Activated T-cell treated with anti-CD3 and anti-CD28 coated beads, Interleukin-2, amount 50 U/mL, for 72 hours (primary cell): Measurements from ENCODE around the gene SULF2. TPM values are rescaled to one million over a fixed set of nuclear protein-coding genes. Genes with fewer than 3 reads are reported as not detected.

Experiments used
- ATAC-seq, 2 donors: fragments of 150-1000 bp; cut with Tn5 transposase; replicated peaks in 1 of 2; 2 replicates each; pipeline ENCODE4 v1.10.0; 2021; ENCODE audit warnings: moderate library complexity in 2 of 2, mild to moderate bottlenecking in 1 of 2
- DNase-seq, 2 donors: peaks; one replicate each; pipeline ENCODE4 v3.0.0; 2021 to 2022; ENCODE audit warnings: mixed read lengths in 1 of 2
- H3K27ac Mint-ChIP-seq: one replicate; pipeline ENCODE4 v1.8.0; 2022; ENCODE audit warnings: mild to moderate bottlenecking, moderate library complexity, mixed read lengths
- H3K27me3 Mint-ChIP-seq: one replicate; pipeline ENCODE4 v1.8.0; 2022; ENCODE audit warnings: low read depth, mixed read lengths
- H3K36me3 Mint-ChIP-seq, 2 donors: one replicate each; pipeline ENCODE4 v1.8.0; 2022; ENCODE audit warnings: mixed read lengths in 2 of 2, mild to moderate bottlenecking in 1 of 2; ENCODE audit not compliant: insufficient read depth in 2 of 2
- H3K4me1 Mint-ChIP-seq: one replicate; pipeline ENCODE4 v1.8.0; 2022; ENCODE audit warnings: low read depth, mixed read lengths
- H3K4me3 Mint-ChIP-seq, 2 donors: one replicate each; pipeline ENCODE4 v1.8.0; 2022; ENCODE audit warnings: mild to moderate bottlenecking in 2 of 2, mixed read lengths in 2 of 2, moderate library complexity in 2 of 2
- H3K9me3 Mint-ChIP-seq, 2 donors: one replicate each; pipeline ENCODE4 v1.8.0; 2022; ENCODE audit warnings: mixed read lengths in 2 of 2
- total RNA-seq, 2 donors: library from RNA; stranded (reverse); gene quantifications; one replicate each; pipeline ENCODE4 v1.2.3, GENCODE V29; 2022

Gene SULF2
- total RNA-seq, 2 donors from 2014 or later: 0.65 to 0.72 TPM

GRCh38 chr20:47662483-47663353 lies 122.6 kb downstream of the SULF2 start:
- Mint-ChIP-seq H3K4me3 (no peak overlapping the region), H3K4me1 (no peaks in the 10 kb centered on the region), H3K9me3 (no peaks in the 10 kb centered on the region), H3K27me3 (no peaks in the 10 kb centered on the region), H3K27ac (no peak overlapping the region), H3K36me3 (peaks cover 1 to 11% of the 10 kb centered on the region in 2 donors)
- no peak for DNase-seq
- ATAC-seq: no peak

DNA sequence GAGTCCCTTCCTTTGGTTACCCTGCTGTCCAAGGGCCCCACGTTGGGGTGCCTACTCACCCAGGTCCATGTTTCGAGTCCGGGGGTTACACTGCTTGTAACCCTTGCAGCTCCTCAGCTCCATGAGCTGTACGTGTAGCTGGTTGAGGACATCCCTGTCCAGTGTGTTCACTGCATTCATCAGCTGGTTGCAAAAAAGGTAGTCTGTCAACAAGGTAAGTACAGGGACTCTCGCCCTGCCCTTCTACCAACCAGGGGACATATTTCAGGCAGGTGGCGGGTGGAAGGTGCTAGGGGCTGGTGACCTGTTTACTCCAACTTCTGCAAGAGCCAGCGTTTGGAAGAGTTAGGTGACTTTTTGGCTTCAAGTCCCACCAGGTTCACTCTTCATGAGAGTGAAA lies 123.6 kb downstream of the SULF2 start:
- no peak for ATAC-seq
- DNase-seq: no peak
- no peaks in the 10 kb centered on the region for H3K27me3 Mint-ChIP-seq
- no peaks in the 10 kb centered on the region for H3K9me3 Mint-ChIP-seq
- no peak overlapping the region for H3K4me3 Mint-ChIP-seq
- no peaks in the 10 kb centered on the region for H3K4me1 Mint-ChIP-seq
- H3K27ac Mint-ChIP-seq: no peak overlapping the region
- peaks cover 1 to 11% of the 10 kb centered on the region in 2 donors for H3K36me3 Mint-ChIP-seq

DNA sequence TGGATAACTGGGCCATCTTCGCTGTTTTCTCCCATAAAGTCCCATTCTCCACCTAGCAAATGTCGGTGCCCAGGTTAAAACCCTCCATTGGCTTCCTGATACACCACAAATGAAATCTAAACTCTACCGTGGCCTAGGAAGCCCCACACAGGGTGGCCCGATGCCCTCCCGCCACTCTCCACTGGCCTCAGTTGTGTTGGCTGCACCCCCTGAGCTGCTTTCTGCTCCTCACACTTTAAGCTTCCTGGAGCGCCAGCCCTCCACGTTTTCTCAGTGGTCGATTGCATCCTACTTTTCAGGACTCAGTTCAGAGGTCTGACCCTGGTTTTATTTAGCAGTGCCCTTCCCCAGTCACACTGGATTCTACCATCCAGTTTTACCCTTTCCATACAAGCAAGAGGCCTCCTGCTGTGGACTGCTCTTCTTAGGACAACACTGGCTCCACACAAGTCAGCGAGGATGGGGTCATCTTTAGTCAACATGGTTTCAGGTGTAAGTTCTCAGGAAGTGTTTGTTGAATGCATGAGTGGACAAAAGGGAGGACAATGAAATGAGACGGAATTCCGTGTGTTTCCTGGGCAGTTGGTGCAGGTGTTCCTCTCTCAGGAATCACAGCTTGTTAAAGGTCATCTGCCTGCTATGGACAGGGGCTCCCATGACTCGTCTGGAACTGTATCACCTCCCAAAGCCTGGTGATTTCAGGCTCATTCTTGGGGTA lies 124.1 kb downstream of the SULF2 start:
- H3K36me3 Mint-ChIP-seq: peaks cover 1 to 12% of the 10 kb centered on the region in 2 donors
- H3K4me1 Mint-ChIP-seq: no peaks in the 10 kb centered on the region
- no peak for DNase-seq
- no peak overlapping the region for H3K4me3 Mint-ChIP-seq
- no peaks in the 10 kb centered on the region for H3K9me3 Mint-ChIP-seq
- H3K27ac Mint-ChIP-seq: no peak overlapping the region
- no peak for ATAC-seq
- no peaks in the 10 kb centered on the region for H3K27me3 Mint-ChIP-seq

DNA sequence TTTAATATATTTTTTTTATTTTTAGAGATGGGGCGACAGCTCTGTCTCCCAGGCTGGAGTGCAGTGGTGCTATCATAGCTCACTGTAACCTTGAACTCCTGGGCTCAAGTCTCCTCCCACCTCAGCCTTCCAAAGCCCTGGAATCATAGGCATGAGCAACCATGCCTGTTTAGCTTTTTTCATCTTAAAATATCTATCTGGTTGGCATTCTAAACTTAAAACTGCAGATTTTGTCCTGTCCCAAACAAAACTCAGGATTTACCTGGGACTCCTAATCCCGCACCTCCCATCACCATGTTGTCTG lies 124.7 kb downstream of the SULF2 start:
- Mint-ChIP-seq H3K27ac (peak overlapping the region; percentile 45), H3K4me1 (no peaks in the 10 kb centered on the region), H3K27me3 (no peaks in the 10 kb centered on the region), H3K9me3 (no peaks in the 10 kb centered on the region), H3K4me3 (no peak overlapping the region), H3K36me3 (peaks cover 1 to 16% of the 10 kb centered on the region in 2 donors)
- ATAC-seq: no peak
- no peak for DNase-seq

- DNase-seq: no peak
- ATAC-seq: no peak
Measured at GRCh38 chr20:47659904-47660601, 125.2 kb downstream of the SULF2 start.

DNA sequence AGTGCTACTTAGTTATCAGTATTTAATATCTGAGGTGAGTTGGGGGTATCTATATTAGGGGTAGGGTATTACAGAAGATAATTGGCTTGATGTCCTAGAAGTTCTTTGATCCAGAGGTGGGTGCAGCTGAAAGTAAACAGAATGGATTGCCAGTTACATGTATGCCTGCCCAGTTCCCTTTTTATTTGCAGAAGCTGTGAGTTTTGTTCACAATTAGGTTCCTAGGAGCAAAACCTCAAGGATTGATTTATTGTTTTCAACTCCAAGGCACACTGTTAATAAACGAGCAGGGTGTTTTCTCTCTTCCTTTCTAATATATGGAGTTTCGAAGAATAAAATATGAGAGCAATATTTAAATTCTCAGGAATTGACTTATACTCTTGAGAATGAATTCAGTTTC lies 129.0 kb downstream of the SULF2 start:
- no peaks in the 10 kb centered on the region for H3K4me1 Mint-ChIP-seq
- no peaks in the 10 kb centered on the region for H3K9me3 Mint-ChIP-seq
- no peak for DNase-seq
- H3K27me3 Mint-ChIP-seq: no peaks in the 10 kb centered on the region
- H3K36me3 Mint-ChIP-seq: peaks cover 3 to 38% of the 10 kb centered on the region in 2 donors
- H3K4me3 Mint-ChIP-seq: no peak overlapping the region
- H3K27ac Mint-ChIP-seq: peak overlapping the region; percentile 50
- no peak for ATAC-seq

More at GRCh38 chr20:47659904-47660601, 125.2 kb downstream of the SULF2 start:
- no peaks in the 10 kb centered on the region for H3K4me1 Mint-ChIP-seq
- H3K27me3 Mint-ChIP-seq: no peaks in the 10 kb centered on the region
- peaks cover 1 to 17% of the 10 kb centered on the region in 2 donors for H3K36me3 Mint-ChIP-seq
- H3K4me3 Mint-ChIP-seq: no peak overlapping the region
- no peaks in the 10 kb centered on the region for H3K9me3 Mint-ChIP-seq
- no peak overlapping the region for H3K27ac Mint-ChIP-seq

DNA sequence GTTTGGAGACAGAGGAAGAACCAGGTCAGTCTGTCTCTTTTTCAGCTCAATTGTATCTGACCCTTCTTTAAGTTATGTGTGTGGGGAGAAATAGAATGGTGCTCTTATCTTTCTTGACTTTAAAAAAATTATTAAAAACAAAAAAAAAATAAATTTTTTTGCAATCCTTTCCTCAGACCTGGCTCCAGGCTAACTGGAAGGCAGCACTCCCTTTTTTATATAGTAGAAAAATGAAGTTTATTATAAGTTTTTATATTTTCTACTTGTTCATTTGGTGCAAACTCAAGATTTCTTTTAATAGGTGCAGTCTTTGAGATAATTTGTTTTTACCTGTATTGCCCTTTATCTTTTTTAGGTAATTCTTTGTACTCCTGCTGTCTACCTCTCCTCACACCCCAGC lies 129.6 kb downstream of the SULF2 start:
- H3K36me3 Mint-ChIP-seq: peaks cover 4 to 36% of the 10 kb centered on the region in 2 donors
- H3K4me3 Mint-ChIP-seq: no peak overlapping the region
- H3K27ac Mint-ChIP-seq: no peak overlapping the region
- H3K9me3 Mint-ChIP-seq: no peaks in the 10 kb centered on the region
- DNase-seq (no peak), ATAC-seq (no peak)
- H3K27me3 Mint-ChIP-seq: no peaks in the 10 kb centered on the region
- H3K4me1 Mint-ChIP-seq: no peaks in the 10 kb centered on the region

GRCh38 chr20:47654370-47654769 lies 130.9 kb downstream of the SULF2 start:
- Mint-ChIP-seq H3K27ac (peak overlapping the region; percentile 82), H3K4me1 (no peaks in the 10 kb centered on the region), H3K9me3 (no peaks in the 10 kb centered on the region), H3K27me3 (no peaks in the 10 kb centered on the region), H3K36me3 (peaks cover 3 to 41% of the 10 kb centered on the region in 2 donors), H3K4me3 (no peak overlapping the region)
- DNase-seq (no peak), ATAC-seq (no peak)

DNA sequence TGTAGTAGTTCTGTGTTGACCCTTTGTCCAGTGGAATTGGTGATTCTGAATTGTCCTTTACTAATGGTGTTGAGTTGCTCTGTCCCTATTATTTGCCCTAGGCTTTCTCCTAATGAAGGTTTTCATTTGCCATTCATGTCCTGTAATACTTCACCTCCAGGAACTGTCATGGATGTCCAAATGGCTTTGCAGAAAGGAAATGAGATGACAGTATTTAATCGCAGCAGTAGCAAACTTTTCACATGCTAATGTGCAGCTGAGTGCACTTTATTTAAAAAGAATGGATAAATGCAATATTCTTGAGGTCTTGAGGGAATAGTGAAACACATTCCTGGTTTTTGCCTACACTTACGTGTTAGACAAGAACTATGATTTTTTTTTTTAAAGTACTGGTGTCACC lies 131.4 kb downstream of the SULF2 start:
- no peaks in the 10 kb centered on the region for H3K9me3 Mint-ChIP-seq
- peaks cover 3 to 44% of the 10 kb centered on the region in 2 donors for H3K36me3 Mint-ChIP-seq
- DNase-seq: no peak
- H3K4me3 Mint-ChIP-seq: no peak overlapping the region
- no peaks in the 10 kb centered on the region for H3K4me1 Mint-ChIP-seq
- no peak overlapping the region for H3K27ac Mint-ChIP-seq
- no peaks in the 10 kb centered on the region for H3K27me3 Mint-ChIP-seq
- no peak for ATAC-seq

- Mint-ChIP-seq H3K36me3 (peaks cover 3 to 43% of the 10 kb centered on the region in 2 donors), H3K27me3 (no peaks in the 10 kb centered on the region), H3K9me3 (no peaks in the 10 kb centered on the region), H3K27ac (no peak overlapping the region), H3K4me3 (no peak overlapping the region), H3K4me1 (no peaks in the 10 kb centered on the region)
- no peak for DNase-seq
- ATAC-seq: no peak
Measured at GRCh38 chr20:47652794-47653193, 132.5 kb downstream of the SULF2 start.

- peak overlapping the region; percentile 24 for H3K27ac Mint-ChIP-seq
- no peak for DNase-seq
- H3K4me3 Mint-ChIP-seq: no peak overlapping the region
Measured at GRCh38 chr20:47652301-47652700, 133.0 kb downstream of the SULF2 start.

DNA sequence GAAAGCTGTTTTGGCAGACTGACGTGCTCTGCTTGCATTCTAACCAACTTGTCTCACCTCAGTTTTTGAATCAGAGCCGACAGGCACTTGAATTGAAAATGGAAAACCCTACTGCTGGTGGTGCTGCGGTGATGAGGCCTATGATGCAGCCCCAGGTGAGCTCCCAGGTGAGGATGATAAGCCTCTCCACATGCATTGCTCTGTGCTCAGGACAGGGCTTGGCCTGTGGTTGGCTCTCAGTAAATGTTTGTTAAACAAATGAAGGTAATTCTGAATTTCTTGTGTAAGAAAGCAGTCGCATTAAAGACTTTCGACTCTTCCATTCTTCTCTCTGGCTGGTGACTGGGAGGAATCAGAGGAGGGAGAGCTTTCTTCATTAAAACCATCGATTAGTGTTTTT lies 136.3 kb downstream of the SULF2 start:
- Mint-ChIP-seq H3K36me3 (peaks cover 8 to 49% of the 10 kb centered on the region in 2 donors), H3K27ac (no peak overlapping the region), H3K9me3 (no peaks in the 10 kb centered on the region), H3K4me1 (no peaks in the 10 kb centered on the region), H3K27me3 (no peaks in the 10 kb centered on the region), H3K4me3 (no peak overlapping the region)
- DNase-seq (no peak), ATAC-seq (no peak)

More at GRCh38 chr20:47652301-47652700, 133.0 kb downstream of the SULF2 start:
- Mint-ChIP-seq H3K36me3 (peaks cover 3 to 46% of the 10 kb centered on the region in 2 donors), H3K27me3 (no peaks in the 10 kb centered on the region), H3K9me3 (no peaks in the 10 kb centered on the region), H3K4me1 (no peaks in the 10 kb centered on the region)
- no peak for ATAC-seq

GRCh38 chr20:47647994-47648393 lies 137.3 kb downstream of the SULF2 start:
- DNase-seq: no peak
- Mint-ChIP-seq H3K27ac (no peak overlapping the region), H3K9me3 (no peaks in the 10 kb centered on the region), H3K4me3 (no peak overlapping the region), H3K27me3 (no peaks in the 10 kb centered on the region), H3K4me1 (no peaks in the 10 kb centered on the region), H3K36me3 (peaks cover 10 to 49% of the 10 kb centered on the region in 2 donors)
- ATAC-seq: no peak
